GM12878 (cell line): ENCODE measurements around the gene HSD3B2. TPM values are rescaled to one million over a fixed set of nuclear protein-coding genes. Genes with fewer than 3 reads are reported as not detected.
A peak's percentile ranks its signal among the peaks of the same experiment; 100 is the strongest.

Experiments
- ATAC-seq: fragments of 200-7000 bp; cut with Tn5 transposase; 3 replicates; pipeline ENCODE4 v1.9.1; 2020; ENCODE audit warnings: mild to moderate bottlenecking, moderate library complexity
- BruUV-seq: library from RNA; stranded (reverse); fragments of 400-500 nt; replicated peaks from 2 replicates; lab custom pipeline; 2021; lab: Mats Ljungman, UMichigan
- CTCF ChIA-PET: fragments of 300-600 bp; sonication (Branson Sonifier 250); formaldehyde crosslinking; extraction: SDS; loops from one replicate; lab custom pipeline; 2021; ENCODE audit warnings: inconsistent platforms; lab: Yijun Ruan, JAX
- POLR2A ChIA-PET: fragments of 350-600 bp; formaldehyde crosslinking; extraction: SDS; loops from one replicate; lab custom pipeline; 2021; ENCODE audit warnings: inconsistent platforms; lab: Charles Lee
- RAD21 ChIA-PET: fragments of 300-600 bp; sonication (Branson Sonifier 250); formaldehyde crosslinking; loops from one replicate; lab custom pipeline; 2023; ENCODE audit warnings: antibody characterized with exemption; ENCODE audit not compliant: unreplicated experiment; lab: Charles Lee
- SMC1A ChIA-PET: fragments of 300-600 bp; sonication (Branson Sonifier 250); formaldehyde crosslinking; loops from one replicate; lab custom pipeline; 2023; ENCODE audit not compliant: unreplicated experiment, uncharacterized antibody; lab: Charles Lee
- DNase-seq: peaks from one replicate; pipeline ENCODE4 v3.0.0-alpha.2; 2011; ENCODE audit warnings: low read depth, low spot score
- FAIRE-seq: peaks from 3 replicates; lab custom pipeline; 2011; peaks lifted over from hg19 to GRCh38; lab: Jason Lieb, UNC
- H2AFZ ChIP-seq: 2 replicates; pipeline ENCODE4 v1.6.0; 2011; ENCODE audit warnings: low read depth, low read length, control low read depth; ENCODE audit not compliant: control insufficient read depth
- H3K27ac ChIP-seq: 2 replicates; pipeline ENCODE4 v1.5.1; 2011; ENCODE audit warnings: control low read depth; ENCODE audit not compliant: control insufficient read depth, insufficient read depth
- H3K27me3 ChIP-seq, 2 experiments: replicated peaks in 1 of 2; 2 replicates each; pipeline versions ENCODE4 v1.6.0 to v1.6.1; 2011; ENCODE audit warnings: low read length in 1 of 2; ENCODE audit not compliant: control insufficient read depth in 2 of 2, insufficient read depth in 2 of 2
- H3K36me3 ChIP-seq, 2 experiments: 2 replicates each; pipeline ENCODE4 v1.5.1; 2011; ENCODE audit warnings: low read length in 1 of 2; ENCODE audit not compliant: control insufficient read depth in 2 of 2, insufficient read depth in 2 of 2
- H3K4me1 ChIP-seq: 2 replicates; pipeline ENCODE4 v1.6.1; 2011; ENCODE audit warnings: mild to moderate bottlenecking, low read length, moderate library complexity, mixed read lengths; ENCODE audit not compliant: control insufficient read depth, insufficient read depth
- H3K4me2 ChIP-seq: 2 replicates; pipeline ENCODE4 v1.6.0; 2011; ENCODE audit warnings: control low read depth; ENCODE audit not compliant: control insufficient read depth, insufficient read depth
- H3K4me3 ChIP-seq: fragments of 200-600 bp; sonication (generic); 2 replicates; pipeline ENCODE4 v1.5.1; 2016
- H3K79me2 ChIP-seq: 2 replicates; pipeline ENCODE4 v1.6.0; 2011; ENCODE audit warnings: low read length; ENCODE audit not compliant: control insufficient read depth, insufficient read depth
- H3K9ac ChIP-seq: 2 replicates; pipeline ENCODE4 v1.8.0; 2011; ENCODE audit warnings: low read length, control low read depth, mixed read lengths; ENCODE audit not compliant: control insufficient read depth, insufficient read depth
- H3K9me3 ChIP-seq: replicated peaks from 3 replicates; pipeline ENCODE4 v1.5.1; 2011; ENCODE audit warnings: mild to moderate bottlenecking, low read length; ENCODE audit not compliant: control insufficient read depth, insufficient read depth
- H4K20me1 ChIP-seq: 2 replicates; pipeline ENCODE4 v1.6.0; 2011; ENCODE audit not compliant: control insufficient read depth, insufficient read depth
- CEBPZ ChIP-seq: fragments of 150-350 bp; IDR thresholded peaks from 2 replicates; pipeline ENCODE4 v1.6.1; 2016; ENCODE audit warnings: low read depth, low read length
- CREB1 ChIP-seq: IDR thresholded peaks from 2 replicates; pipeline ENCODE4 v1.6.1; 2012; ENCODE audit warnings: low read depth, mild to moderate bottlenecking, inconsistent platforms
- MTA3 ChIP-seq: IDR thresholded peaks from 2 replicates; pipeline ENCODE4 v1.6.1; 2012; ENCODE audit warnings: low read length, inconsistent platforms, borderline replicate concordance
- RELB ChIP-seq: fragments of 450-650 bp; IDR thresholded peaks from 2 replicates; pipeline ENCODE4 v1.6.1; 2017; ENCODE audit warnings: low read depth, mild to moderate bottlenecking, moderate library complexity
- RUNX3 ChIP-seq: IDR thresholded peaks from 2 replicates; pipeline ENCODE4 v1.6.1; 2012; ENCODE audit warnings: low read length, inconsistent platforms
- SMAD5 ChIP-seq: IDR thresholded peaks from 2 replicates; pipeline ENCODE4 v1.6.1; 2016; ENCODE audit warnings: antibody characterized with exemption, low read depth
- SPI1 ChIP-seq: IDR thresholded peaks from 2 replicates; pipeline ENCODE4 v1.6.1; 2011; ENCODE audit warnings: low read depth, mild to moderate bottlenecking, low read length, moderate library complexity, borderline replicate concordance; ENCODE audit not compliant: insufficient read depth
- SREBF1 ChIP-seq: IDR thresholded peaks from 2 replicates; pipeline ENCODE4 v1.6.1; 2012; ENCODE audit warnings: mild to moderate bottlenecking, low read length
- STAT3 ChIP-seq: IDR thresholded peaks from 2 replicates; pipeline ENCODE4 v1.6.1; 2011; ENCODE audit warnings: low read depth, low read length, improper control_type of control experiment
- USF1 ChIP-seq: IDR thresholded peaks from 2 replicates; pipeline ENCODE4 v1.6.1; 2011; ENCODE audit warnings: borderline replicate concordance, low read depth, mild to moderate bottlenecking, moderate library complexity, mixed read lengths, low read length; ENCODE audit not compliant: insufficient read depth; ENCODE audit errors: extremely low read length
- WGBS: methylation state at CpG from one replicate; pipeline ENCODE4 v1.1.6; 2016; ENCODE audit warnings: low lambda C conversion rate; ENCODE audit not compliant: insufficient replicate concordance, insufficient coverage; ENCODE audit errors: missing lambda C conversion rate; 5-methylcytosine and 5-hydroxymethylcytosine counted together
- in situ Hi-C: fragments of 300-500 bp; cut with MboI; formaldehyde crosslinking; loops from 9 replicates; pipeline ENCODE4 v1.14.3; 2018; ENCODE audit warnings: mixed read lengths
- intact Hi-C: fragments of 100-400 bp; cut with micrococcal nuclease; formaldehyde crosslinking; loops from one replicate; pipeline ENCODE4 v1.14.2; 2022; ENCODE audit not compliant: unreplicated experiment
- polyA plus RNA-seq, 11 experiments: library from polyadenylated mRNA; depleted of rRNA in 4 of 11; unstranded in 6 of 11; stranded (reverse) in 5 of 11; fragments of >200 nt; fragmentation: Nextera tagmentation in 4 of 11; fragmentation: Illumina TruSeq in 1 of 11; extraction: Ambion mirVana in 4 of 11; extraction: Trizol in 1 of 11; gene quantifications; 1 replicate in 1 of 11; 2 replicates in 10 of 11; pipeline versions ENCODE4 v1.2.1 to v1.2.3, GENCODE V29; 2011 to 2016; ENCODE audit warnings: inconsistent platforms in 2 of 11, missing spikeins in 2 of 11, low read depth in 1 of 11
- total RNA-seq, 4 experiments: library from RNA; depleted of rRNA in 3 of 4; stranded (reverse); fragments of >200 nt in 3 of 4; fragmentation: Illumina TruSeq in 1 of 4; extraction: Trizol in 1 of 4; gene quantifications; 2 replicates each; pipeline versions ENCODE4 v1.2.1 to v1.2.3, GENCODE V29; 2013 to 2021

Gene HSD3B2
- total and polyA plus RNA-seq, 10 of the 15 experiments (the other 5 are each of a cell fraction or from before 2014, with no cell fraction given): 0.56 TPM; not detected in 9

- Histone ChIP-seq H2AFZ (no peak overlapping the region), H3K4me2 (no peak overlapping the region), H3K9ac (no peak overlapping the region), H3K79me2 (no peaks in the 10 kb centered on the region), H4K20me1 (no peaks in the 10 kb centered on the region), H3K27me3 (no peaks in the 10 kb centered on the region)
- CTCF ChIA-PET: interaction anchor here (1.1 kb wide), 1 partner anchor 81 kb away, joined by 3 read pairs; no protein-coding TSS in a partner anchor
- DNase-seq (no peak), FAIRE-seq (no peak)
- in situ Hi-C loops: no loop called here
- POLR2A ChIA-PET: no interaction called here
- no TSS peak for BruUV-seq
- 32% methylated on average over 6 of the region's 6 CpGs for WGBS
- RAD21 ChIA-PET: no interaction called here
- TF ChIP-seq CREB1: no peak
- TF ChIP-seq SPI1: peak; percentile 35; the same call in 1 of the 2 replicates
- TF ChIP-seq CEBPZ: no peak
- TF ChIP-seq, all 136 proteins: peak for 1
- SMC1A ChIA-PET: no interaction called here
- no peaks in the 10 kb centered on the region for H3K36me3 ChIP-seq
- intact Hi-C loops: no loop called here
- no peaks in the 10 kb centered on the region for H3K4me1 ChIP-seq
- no peak for ATAC-seq
- H3K9me3 ChIP-seq: no peaks in the 10 kb centered on the region
- H3K27ac ChIP-seq: no peak overlapping the region
- H3K4me3 ChIP-seq: no peak overlapping the region
These were observed 36.2 kb downstream of the HSD3B2 start for GRCh38 chr1:119451158-119451557.

GRCh38 chr1:119452091-119452490 lies 37.1 kb downstream of the HSD3B2 start:
- ATAC-seq (no peak), DNase-seq (no peak), FAIRE-seq (no peak)
- H3K27me3 ChIP-seq: no peaks in the 10 kb centered on the region
- H3K9ac ChIP-seq: no peak overlapping the region
- ChIA-PET RAD21 (no interaction called here), SMC1A (no interaction called here), CTCF (interaction anchor here (0.6 to 1.1 kb wide), 2 partner anchors 82 to 102 kb away, joined by 3 read pairs; no protein-coding TSS in a partner anchor), POLR2A (no interaction called here)
- in situ Hi-C loops (no loop called here), intact Hi-C loops (no loop called here)
- no peaks in the 10 kb centered on the region for H3K4me1 ChIP-seq
- H3K9me3 ChIP-seq: no peaks in the 10 kb centered on the region
- H3K27ac ChIP-seq: no peak overlapping the region
- H2AFZ ChIP-seq: no peak overlapping the region
- H3K79me2 ChIP-seq: no peaks in the 10 kb centered on the region
- H3K4me2 ChIP-seq: no peak overlapping the region
- no peaks in the 10 kb centered on the region for H3K36me3 ChIP-seq
- no TSS peak for BruUV-seq
- H3K4me3 ChIP-seq: no peak overlapping the region
- no peaks in the 10 kb centered on the region for H4K20me1 ChIP-seq
- 0% methylated on average over 2 of the region's 2 CpGs for WGBS
- TF ChIP-seq USF1 (no peak), RUNX3 (no peak), SREBF1 (no peak), SMAD5 (no peak), RELB (no peak), MTA3 (no peak), STAT3 (no peak)
